ENCODE measurements around the gene FLOT1. TPM values are rescaled to one million over a fixed set of nuclear protein-coding genes. Genes with fewer than 3 reads are reported as not detected.

Gene FLOT1
- total RNA-seq, 1 experiment from 2014 or later: 182 TPM

- in situ Hi-C loops (cut with HindIII; ENCODE audit: low pct_unique_long_range_greater_than_20kb, low sequenced_read_pairs): no loop called here
Measured at GRCh38 chr6:30690403-30691207, 51.9 kb downstream of the FLOT1 start, which contains the start of gene NRM. TSS of gene NRM (minus strand) at chr6:30690984. CDS start at chr6:30690974, 10 bp downstream.

GRCh38 chr6:30689985-30690384 is 52.5 kb downstream of the FLOT1 start:
- in situ Hi-C loops (cut with HindIII; ENCODE audit: low pct_unique_long_range_greater_than_20kb, low sequenced_read_pairs): no loop called here
- DNase-seq (ENCODE audit: low read depth, low spot score): no peak

More at GRCh38 chr6:30690403-30691207, 51.9 kb downstream of the FLOT1 start, which contains the start of gene NRM:
- DNase-seq (ENCODE audit: low read depth, low spot score): peak; percentile 82

DNA sequence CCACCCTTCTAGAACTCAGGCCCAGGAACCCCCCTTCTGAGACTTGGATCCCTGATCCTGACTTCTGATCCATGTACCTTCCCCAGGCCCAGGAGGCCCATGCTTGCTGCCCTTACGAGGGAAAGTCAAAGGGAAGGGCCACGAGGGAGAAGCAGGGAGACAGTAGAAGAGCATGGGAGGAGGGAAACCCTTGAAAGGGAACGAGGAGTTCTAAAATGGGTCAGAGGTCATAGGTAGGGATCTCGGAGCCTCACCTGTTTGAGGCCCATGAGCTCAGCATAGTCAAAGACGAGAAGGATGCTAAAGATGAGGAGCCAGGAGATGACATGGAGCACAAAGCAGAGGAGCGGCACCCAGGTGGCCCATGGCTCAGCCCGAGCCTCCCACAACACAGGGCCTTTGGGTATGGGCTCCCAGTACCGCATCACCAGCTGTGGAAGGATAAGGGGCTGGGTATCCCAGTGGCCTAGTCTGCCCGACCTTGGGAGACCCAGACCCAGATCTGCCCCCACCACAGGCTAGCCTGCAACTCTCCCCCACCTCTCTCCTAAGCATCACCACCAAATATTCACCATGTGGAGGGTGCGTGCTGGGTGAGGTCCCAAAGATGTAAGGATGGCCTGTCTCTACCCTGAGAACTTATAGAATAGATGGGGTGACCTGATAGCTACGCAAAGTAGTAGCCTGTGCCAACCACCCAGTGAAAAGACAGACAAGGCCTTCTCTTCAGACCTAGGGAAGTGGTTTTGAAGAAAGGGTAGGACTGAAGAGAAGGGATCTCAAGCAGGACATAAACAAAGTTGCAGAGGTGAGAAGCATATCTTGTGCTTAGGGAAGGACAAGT is 53.2 kb downstream of the FLOT1 start:
- DNase-seq (ENCODE audit: low read depth, low spot score): no peak
- in situ Hi-C loops (cut with HindIII; ENCODE audit: low pct_unique_long_range_greater_than_20kb, low sequenced_read_pairs): no loop called here

DNA sequence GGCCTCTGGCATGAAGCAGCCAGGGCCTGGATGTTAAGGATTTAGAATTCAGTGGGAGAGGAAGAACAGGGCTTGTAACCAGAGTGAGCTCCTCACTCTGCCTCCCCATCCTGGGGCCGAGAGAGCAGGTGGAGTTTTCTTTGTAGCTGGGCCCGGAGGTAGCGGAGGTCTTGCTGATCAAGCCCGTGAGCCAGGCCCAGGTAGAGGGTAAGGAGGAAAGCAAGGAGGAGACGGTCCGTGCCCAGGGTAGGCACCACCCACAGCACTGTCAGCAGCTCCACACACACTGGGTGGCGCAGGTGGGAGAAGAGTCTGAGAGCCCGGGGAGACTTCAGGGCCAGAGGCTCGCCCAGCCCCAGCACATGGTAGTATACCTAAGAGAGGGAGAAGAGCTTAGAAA is 53.9 kb downstream of the FLOT1 start:
- no peak for DNase-seq (ENCODE audit: low read depth, low spot score)
- in situ Hi-C loops (cut with HindIII; ENCODE audit: low pct_unique_long_range_greater_than_20kb, low sequenced_read_pairs): no loop called here

GRCh38 chr6:30687659-30688431 is 54.6 kb downstream of the FLOT1 start:
- DNase-seq (ENCODE audit: low read depth, low spot score): no peak
- in situ Hi-C loops (cut with HindIII; ENCODE audit: low pct_unique_long_range_greater_than_20kb, low sequenced_read_pairs): no loop called here

GRCh38 chr6:30686908-30687658 is 55.4 kb downstream of the FLOT1 start:
- in situ Hi-C loops (cut with HindIII; ENCODE audit: low pct_unique_long_range_greater_than_20kb, low sequenced_read_pairs): no loop called here
- peak; percentile 65 for DNase-seq (ENCODE audit: low read depth, low spot score)

GRCh38 chr6:30686009-30686907 is 56.2 kb downstream of the FLOT1 start, which contains the start of gene PPP1R18:
TSS of gene PPP1R18 (minus strand) at chr6:30686645. CDS start at chr6:30686018, 627 bp downstream.
- in situ Hi-C loops (cut with HindIII; ENCODE audit: low pct_unique_long_range_greater_than_20kb, low sequenced_read_pairs): no loop called here
- DNase-seq (ENCODE audit: low read depth, low spot score): no peak

DNA sequence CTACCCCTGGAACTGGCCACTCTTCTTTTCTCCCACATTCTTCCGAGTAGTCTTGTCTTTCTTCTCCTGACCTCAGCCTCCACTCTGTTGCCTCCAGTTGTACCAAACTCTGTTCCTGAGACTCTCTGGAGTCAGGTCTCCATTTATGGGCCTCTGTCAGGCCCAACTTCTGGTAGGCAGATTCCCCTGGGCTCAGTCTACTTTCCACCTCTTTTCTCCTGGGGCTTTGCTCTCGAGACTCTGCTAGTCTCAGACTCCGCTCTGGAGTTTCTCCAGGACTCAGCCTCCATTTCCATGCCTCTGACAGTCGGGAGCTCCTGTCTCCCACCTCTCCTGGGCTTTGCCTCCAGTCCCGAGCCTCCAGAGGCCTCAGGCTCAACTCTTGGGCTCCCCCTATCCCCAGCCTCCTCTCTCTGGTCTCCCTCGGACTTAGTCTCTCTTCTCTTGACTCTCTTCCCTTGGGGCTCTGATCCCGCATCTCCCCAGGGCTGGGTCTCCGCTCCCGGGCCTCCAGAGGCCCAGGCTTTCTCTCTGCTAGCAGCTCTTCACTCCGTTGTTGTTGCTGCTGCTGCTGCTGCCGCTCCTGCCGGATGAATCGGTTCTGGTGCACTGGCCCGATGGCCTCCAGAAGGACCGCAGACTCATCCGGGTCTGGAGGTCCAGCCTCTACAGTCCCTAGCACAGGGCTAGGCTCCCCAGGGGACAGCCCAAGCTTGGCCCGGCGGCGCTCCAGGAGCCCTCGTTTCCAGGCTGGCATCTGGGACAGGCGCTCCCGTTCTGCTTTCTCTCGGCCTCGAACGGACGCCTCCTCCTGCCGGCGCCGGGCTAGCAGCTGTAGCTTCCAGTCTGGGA is 57.1 kb downstream of the FLOT1 start:
- DNase-seq (ENCODE audit: low read depth, low spot score): no peak
- in situ Hi-C loops (cut with HindIII; ENCODE audit: low pct_unique_long_range_greater_than_20kb, low sequenced_read_pairs): no loop called here

DNA sequence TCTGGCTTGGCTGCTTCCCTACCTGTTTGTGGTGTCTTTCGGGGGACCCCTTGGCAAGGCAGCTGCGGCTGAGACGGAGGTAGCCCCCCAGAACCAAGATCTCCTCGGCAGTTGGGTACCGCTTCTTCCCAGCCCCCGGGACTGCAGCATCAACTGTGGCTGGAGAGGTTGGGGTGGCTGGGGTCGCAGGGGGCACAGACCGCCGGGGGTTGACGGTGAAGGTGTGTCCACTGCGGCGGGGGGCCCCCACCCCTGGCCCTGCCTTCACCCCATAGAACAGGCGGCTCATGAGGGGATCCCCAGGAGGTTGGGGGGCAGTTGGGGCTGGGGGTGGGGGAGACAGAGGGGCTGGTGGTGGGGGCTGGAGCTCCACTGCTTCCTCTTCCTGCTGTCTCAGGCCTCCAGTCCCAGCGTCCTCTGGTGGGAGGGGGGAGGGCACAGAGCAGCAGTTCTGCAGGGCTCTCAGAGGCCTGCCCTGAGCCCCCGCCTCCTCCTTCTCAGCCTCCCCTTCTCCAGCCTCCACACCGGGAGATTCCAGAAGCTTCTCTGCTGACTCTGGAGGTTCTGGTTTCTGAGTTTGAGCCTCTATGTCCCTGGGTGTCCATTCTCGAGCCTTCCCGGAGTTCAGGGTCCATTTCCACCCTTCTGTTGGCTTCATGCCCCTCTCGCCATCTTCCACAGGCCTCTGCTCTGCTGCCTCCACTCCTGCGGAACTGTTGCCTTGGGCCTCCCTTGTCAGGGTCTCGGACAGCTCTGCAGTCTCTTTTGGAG is 57.9 kb downstream of the FLOT1 start:
- DNase-seq (ENCODE audit: low read depth, low spot score): no peak
- in situ Hi-C loops (cut with HindIII; ENCODE audit: low pct_unique_long_range_greater_than_20kb, low sequenced_read_pairs): no loop called here

DNA sequence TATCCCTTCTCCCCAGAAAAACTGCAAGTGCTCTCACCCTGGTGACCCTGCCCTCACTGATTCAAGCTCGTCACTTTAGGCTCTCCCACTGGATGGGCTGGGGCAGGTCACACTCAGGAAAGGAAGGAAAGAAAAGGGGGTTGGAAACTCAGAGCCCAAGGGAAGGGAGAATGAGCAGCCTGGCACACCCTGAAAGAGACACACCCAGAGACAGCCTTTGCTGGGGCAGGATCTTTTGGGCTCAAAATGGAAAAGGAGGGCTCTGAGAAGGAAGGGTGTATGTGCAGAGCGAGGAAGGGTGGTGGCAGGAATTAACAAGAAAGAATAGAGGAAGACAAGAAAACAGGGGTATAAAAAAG is 58.5 kb downstream of the FLOT1 start:
- no peak for DNase-seq (ENCODE audit: low read depth, low spot score)
- in situ Hi-C loops (cut with HindIII; ENCODE audit: low pct_unique_long_range_greater_than_20kb, low sequenced_read_pairs): no loop called here

GRCh38 chr6:30683183-30683979 is 59.1 kb downstream of the FLOT1 start:
- DNase-seq (ENCODE audit: low read depth, low spot score): no peak
- in situ Hi-C loops (cut with HindIII; ENCODE audit: low pct_unique_long_range_greater_than_20kb, low sequenced_read_pairs): no loop called here

DNA sequence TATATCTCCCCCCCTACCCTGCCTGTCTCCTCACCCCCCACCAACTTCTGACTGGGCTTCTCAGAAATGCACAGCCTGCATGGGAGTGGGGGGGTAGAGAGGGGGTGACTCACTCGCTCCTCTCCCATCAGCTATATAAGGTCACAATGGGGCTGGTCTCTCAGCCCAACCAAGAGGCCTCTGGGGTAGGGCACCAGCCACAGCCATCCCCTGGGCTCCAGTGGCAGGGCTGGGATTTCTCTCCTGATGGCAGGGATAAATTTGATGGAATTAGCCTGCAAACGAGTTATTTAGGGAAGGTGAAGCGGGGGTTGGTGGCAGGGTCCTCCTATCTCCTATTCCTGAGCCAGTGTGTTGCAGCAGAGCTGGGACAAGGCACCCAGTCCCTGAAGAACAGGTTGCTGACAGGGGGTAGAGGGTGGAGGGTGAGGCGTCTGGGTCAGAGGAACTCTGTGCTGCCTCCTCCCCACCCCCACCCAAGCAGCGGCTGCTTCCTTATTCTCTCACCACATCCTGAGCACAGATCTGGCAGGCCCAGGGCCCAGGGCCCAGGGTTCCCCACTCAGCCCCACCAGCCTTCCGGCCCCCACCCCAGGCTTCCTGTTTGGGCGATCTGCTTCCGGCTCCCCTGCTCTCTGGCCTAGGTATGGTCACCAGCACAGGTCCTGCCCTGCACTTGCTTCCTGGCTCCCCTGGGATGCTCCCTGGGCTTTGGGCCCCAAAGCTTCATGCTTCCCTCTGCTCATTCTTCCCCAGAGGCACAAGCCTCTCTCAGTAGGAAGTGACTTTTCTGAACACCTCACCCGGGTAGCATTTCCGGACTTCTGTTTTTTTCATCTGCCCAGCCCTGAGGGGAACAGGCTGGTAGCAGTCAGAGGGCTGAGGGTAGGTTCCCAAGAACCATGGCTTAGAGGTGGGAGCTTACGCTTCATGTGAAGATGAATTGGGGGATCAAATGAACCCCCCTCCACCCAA is 60.1 kb downstream of the FLOT1 start:
- DNase-seq (ENCODE audit: low read depth, low spot score): peak; percentile 38
- in situ Hi-C loops (cut with HindIII; ENCODE audit: low pct_unique_long_range_greater_than_20kb, low sequenced_read_pairs): no loop called here

- in situ Hi-C loops (cut with HindIII; ENCODE audit: low pct_unique_long_range_greater_than_20kb, low sequenced_read_pairs): no loop called here
- DNase-seq (ENCODE audit: low read depth, low spot score): no peak
Measured at GRCh38 chr6:30681766-30682142, 60.7 kb downstream of the FLOT1 start.

Measured in SK-MEL-5 (cell line).